ENCODE results near the gene C1GALT1. TPM values are rescaled to one million over a fixed set of nuclear protein-coding genes. Genes with fewer than 3 reads are reported as not detected.

Gene C1GALT1
- total and polyA plus RNA-seq, 2 donors (not counting 1 experiment from before 2014, with no cell fraction given), result 12.4 to 66.8 TPM

GRCh38 chr7:7209412-7210050 lies 27.2 kb downstream of the C1GALT1 start:
- peaks cover 100% of the 10 kb centered on the region for H3K79me2 ChIP-seq (ENCODE audit: control insufficient read depth, insufficient read depth, low read length)
- H3K4me1 Mint-ChIP-seq, result peaks cover 59% of the 10 kb centered on the region

More at GRCh38 chr7:7209412-7210050, 27.2 kb downstream of the C1GALT1 start:
- Histone ChIP-seq H3K9me3 (ENCODE audit: control extremely low read depth in 1 of 3, control insufficient read depth in 2 of 3, insufficient read depth in 1 of 3, low read length in 2 of 3) (no peaks in the 10 kb centered on the region), H3K4me1 (ENCODE audit: control insufficient read depth in 2 of 2, insufficient read depth in 2 of 2, low read length in 2 of 2) (peaks cover 6 to 15% of the 10 kb centered on the region in 2 donors), H3K9ac (ENCODE audit: low read length) (no peak overlapping the region), H3K4me3 (ENCODE audit: control extremely low read depth in 1 of 5, extremely low read depth in 1 of 5, insufficient read depth in 1 of 5, low read depth in 2 of 5, low read length in 4 of 5) (no peak overlapping the region), H3K4me2 (replicated peaks; ENCODE audit: low read depth, low read length, poor library complexity, severe bottlenecking) (no peak overlapping the region), H3K27ac (ENCODE audit: low read length in 2 of 2) (no peak overlapping the region), H2AFZ (ENCODE audit: insufficient read depth, low read depth, low read length, poor library complexity, severe bottlenecking) (no peak overlapping the region), H4K20me1 (ENCODE audit: control insufficient read depth, insufficient read depth, low read length, poor library complexity, severe bottlenecking) (peaks cover 63% of the 10 kb centered on the region), H3K27me3 (replicated peaks in 1 of 4; ENCODE audit: control extremely low read depth in 1 of 4, control insufficient read depth in 3 of 4, insufficient read depth in 4 of 4, low read length in 3 of 4) (no peaks in the 10 kb centered on the region), H3K36me3 (replicated peaks in 1 of 2; ENCODE audit: control extremely low read depth in 1 of 2, control insufficient read depth in 1 of 2, extremely low read depth in 1 of 2, insufficient read depth in 2 of 2, low read length in 1 of 2) (peaks cover 0 to 7% of the 10 kb centered on the region in 2 experiments)
- no peak for ATAC-seq (ENCODE audit: low read depth)
- Mint-ChIP-seq H3K9me3 (ENCODE audit: insufficient read depth) (no peaks in the 10 kb centered on the region), H3K27me3 (no peaks in the 10 kb centered on the region), H3K4me3 (no peak overlapping the region), H3K27ac (no peak overlapping the region)
- TF ChIP-seq CTCF (IDR thresholded peaks at IDR 0.05), result no peak
- no peak for TF ChIP-seq EZH2 (IDR thresholded peaks at IDR 0.05; ENCODE audit: borderline replicate concordance, insufficient read depth, low read depth, low read length, poor library complexity, severe bottlenecking)
- intact Hi-C loops (cut with micrococcal nuclease), result no loop called here
- POLR2A ChIA-PET, result no interaction called here
- WGBS (ENCODE audit: insufficient coverage), result 96% methylated on average over 8 of the region's 10 CpGs
- no peak for DNase-seq
- CTCF ChIA-PET, result no interaction called here
